ENCODE data around the gene MXRA8. TPM values are rescaled to one million over a fixed set of nuclear protein-coding genes. Genes with fewer than 3 reads are reported as not detected.

MXRA8 gene
- total RNA-seq, 2 experiments from 2014 or later, result 1.6 to 2.9 TPM

DNA sequence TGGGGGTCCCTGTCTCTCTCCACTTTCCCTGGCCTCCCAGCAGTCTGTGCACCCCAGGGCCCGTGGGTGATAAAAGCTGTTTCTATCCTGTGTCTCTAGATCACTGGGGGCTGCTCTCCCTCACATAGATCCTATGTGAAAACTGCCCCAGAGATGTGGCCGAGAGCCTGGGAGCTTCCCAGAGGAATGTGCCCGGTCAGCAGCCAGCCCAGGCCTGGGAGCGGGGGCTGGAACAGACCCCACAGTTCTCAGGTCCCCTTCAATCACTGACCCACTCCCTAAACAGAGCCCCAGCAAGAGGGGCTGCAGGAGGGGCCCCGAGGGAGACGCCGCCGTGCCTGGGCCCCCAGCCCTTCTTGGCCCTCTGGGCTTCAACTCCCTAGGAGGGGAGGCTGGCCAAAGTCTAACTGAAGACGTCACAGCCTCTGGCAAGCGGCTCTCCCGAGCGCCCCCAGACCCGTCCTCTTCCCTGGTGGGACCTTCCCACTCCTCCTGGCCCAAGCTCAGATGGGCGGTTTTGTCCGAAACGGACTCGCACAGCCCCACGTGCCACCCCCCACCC is 403 bp downstream of the MXRA8 start:
- H3K4me3 Mint-ChIP-seq, result no peak overlapping the region
- DNase-seq, result no peak

DNA sequence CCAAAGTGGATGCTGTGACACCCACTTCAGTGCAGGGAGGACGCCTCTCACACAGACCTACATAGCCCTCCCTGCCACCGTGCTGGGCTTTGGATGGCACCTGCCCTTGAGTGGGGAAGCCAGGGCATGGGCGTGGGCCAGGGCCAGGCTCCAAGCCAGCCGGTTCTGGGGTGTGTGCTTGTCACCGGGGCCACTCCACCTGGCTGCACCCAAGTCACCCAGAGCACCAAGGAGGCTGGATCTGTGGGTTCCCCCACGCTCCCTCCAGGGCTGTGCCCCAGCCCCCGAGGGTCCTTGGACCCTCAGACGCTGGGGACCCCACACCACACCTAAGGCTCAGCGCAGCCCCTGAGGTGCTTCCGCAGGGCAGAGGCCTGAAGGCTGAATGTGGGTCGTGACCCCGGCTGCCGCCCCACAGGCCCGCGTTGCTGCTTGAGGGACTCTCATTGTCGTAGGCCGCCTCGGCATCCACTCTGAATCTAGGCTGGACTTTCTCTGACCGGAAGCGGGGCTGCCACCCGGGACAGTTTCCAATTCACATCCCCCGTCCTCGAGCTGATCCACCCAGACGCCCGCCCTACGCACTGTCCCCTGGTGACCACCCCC is 1.5 kb downstream of the MXRA8 start:
- Mint-ChIP-seq H3K27ac (no peak overlapping the region), H3K36me3 (ENCODE audit: low read depth) (no peaks in the 10 kb centered on the region), H3K4me3 (no peak overlapping the region), H3K9me3 (no peaks in the 10 kb centered on the region), H3K4me1 (ENCODE audit: low read depth) (peaks cover 32% of the 10 kb centered on the region), H3K27me3 (peaks cover 47% of the 10 kb centered on the region)
- CTCF ChIA-PET, result no interaction called here
- peaks cover 47% of the 10 kb centered on the region for H3K4me1 ChIP-seq (ENCODE audit: insufficient read depth, low read length)
- H3K36me3 ChIP-seq (ENCODE audit: insufficient read depth, low read length), result no peaks in the 10 kb centered on the region
- H3K9me3 ChIP-seq (ENCODE audit: control insufficient read depth in 1 of 2, insufficient read depth in 1 of 2, low read length in 2 of 2), result peaks cover 0 to 31% of the 10 kb centered on the region in 2 experiments
- no peak overlapping the region for H3K27ac ChIP-seq (ENCODE audit: low read depth in 1 of 2, low read length in 2 of 2)
- intact Hi-C loops (cut with DNase I, micrococcal nuclease), result no loop called here
- POLR2A ChIA-PET, result no interaction called here
- ATAC-seq (ENCODE audit: poor library complexity) (no peak), DNase-seq (no peak)
- no peak overlapping the region for H3K4me3 ChIP-seq (ENCODE audit: low read length)
- TF ChIP-seq, protein P1, sequence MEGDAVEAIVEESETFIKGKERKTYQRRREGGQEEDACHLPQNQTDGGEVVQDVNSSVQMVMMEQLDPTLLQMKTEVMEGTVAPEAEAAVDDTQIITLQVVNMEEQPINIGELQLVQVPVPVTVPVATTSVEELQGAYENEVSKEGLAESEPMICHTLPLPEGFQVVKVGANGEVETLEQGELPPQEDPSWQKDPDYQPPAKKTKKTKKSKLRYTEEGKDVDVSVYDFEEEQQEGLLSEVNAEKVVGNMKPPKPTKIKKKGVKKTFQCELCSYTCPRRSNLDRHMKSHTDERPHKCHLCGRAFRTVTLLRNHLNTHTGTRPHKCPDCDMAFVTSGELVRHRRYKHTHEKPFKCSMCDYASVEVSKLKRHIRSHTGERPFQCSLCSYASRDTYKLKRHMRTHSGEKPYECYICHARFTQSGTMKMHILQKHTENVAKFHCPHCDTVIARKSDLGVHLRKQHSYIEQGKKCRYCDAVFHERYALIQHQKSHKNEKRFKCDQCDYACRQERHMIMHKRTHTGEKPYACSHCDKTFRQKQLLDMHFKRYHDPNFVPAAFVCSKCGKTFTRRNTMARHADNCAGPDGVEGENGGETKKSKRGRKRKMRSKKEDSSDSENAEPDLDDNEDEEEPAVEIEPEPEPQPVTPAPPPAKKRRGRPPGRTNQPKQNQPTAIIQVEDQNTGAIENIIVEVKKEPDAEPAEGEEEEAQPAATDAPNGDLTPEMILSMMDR (IDR thresholded peaks at IDR 0.05), result no peak
- peaks cover 37 to 50% of the 10 kb centered on the region in 2 experiments for H3K27me3 ChIP-seq (ENCODE audit: control insufficient read depth in 1 of 2, insufficient read depth in 2 of 2, low read length in 2 of 2)

More for the DNA sequence above, 403 bp downstream of the MXRA8 start:
- H3K4me3 ChIP-seq (ENCODE audit: low read length), result no peak overlapping the region
- no peaks in the 10 kb centered on the region for H3K36me3 ChIP-seq (ENCODE audit: insufficient read depth, low read length)
- no peak overlapping the region for H3K27ac ChIP-seq (ENCODE audit: low read depth in 1 of 2, low read length in 2 of 2)
- peaks cover 22% of the 10 kb centered on the region for H3K4me1 Mint-ChIP-seq (ENCODE audit: low read depth)
- H3K9me3 ChIP-seq (ENCODE audit: control insufficient read depth in 1 of 2, insufficient read depth in 1 of 2, low read length in 2 of 2), result peaks cover 0 to 28% of the 10 kb centered on the region in 2 experiments
- no peak for ATAC-seq (ENCODE audit: poor library complexity)
- TF ChIP-seq, protein P1 (IDR thresholded peaks at IDR 0.05), result no peak
- intact Hi-C loops (cut with DNase I, micrococcal nuclease), result no loop called here
- ChIA-PET POLR2A (no interaction called here), CTCF (no interaction called here)
- no peak overlapping the region for H3K27ac Mint-ChIP-seq
- peaks cover 34 to 46% of the 10 kb centered on the region in 2 experiments for H3K27me3 ChIP-seq (ENCODE audit: control insufficient read depth in 1 of 2, insufficient read depth in 2 of 2, low read length in 2 of 2)
- H3K36me3 Mint-ChIP-seq (ENCODE audit: low read depth), result no peaks in the 10 kb centered on the region
- peaks cover 36% of the 10 kb centered on the region for H3K27me3 Mint-ChIP-seq
- H3K4me1 ChIP-seq (ENCODE audit: insufficient read depth, low read length), result peaks cover 43% of the 10 kb centered on the region
- H3K9me3 Mint-ChIP-seq, result no peaks in the 10 kb centered on the region

DNA sequence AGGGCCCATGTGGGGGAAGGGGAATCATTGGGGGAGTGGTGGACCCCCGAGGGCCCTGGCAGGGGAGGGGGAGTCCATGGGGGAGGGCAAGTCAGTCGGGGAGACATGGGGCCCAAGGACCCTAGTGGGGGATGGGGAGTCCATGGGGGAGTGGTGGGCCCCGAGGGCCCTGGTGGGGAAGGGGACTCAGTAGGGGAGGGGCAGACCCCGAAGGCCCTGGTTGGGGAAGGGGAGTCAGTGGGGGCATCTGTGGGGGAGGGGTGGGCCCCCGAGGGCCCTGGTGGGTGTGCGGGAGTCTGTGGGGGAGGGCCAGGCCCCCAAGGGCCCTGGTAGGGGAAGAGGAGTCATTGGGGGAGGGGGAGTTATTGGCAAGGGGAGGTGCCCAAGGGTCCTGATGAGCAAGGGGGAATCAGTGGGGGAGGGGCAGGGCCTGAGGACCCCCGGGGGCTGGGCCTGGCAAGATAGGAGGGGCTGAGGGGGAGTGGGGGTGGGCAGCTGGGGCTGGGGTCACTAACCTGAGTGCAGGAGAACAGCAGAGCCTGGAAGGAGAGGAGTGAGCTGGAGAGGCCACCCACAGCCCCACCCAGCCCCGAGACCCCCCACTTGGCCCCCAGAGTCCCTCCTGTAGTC is 2.1 kb downstream of the MXRA8 start:
- H3K36me3 Mint-ChIP-seq (ENCODE audit: low read depth), result no peaks in the 10 kb centered on the region
- TF ChIP-seq, protein P1 (IDR thresholded peaks at IDR 0.05), result no peak
- Histone ChIP-seq H3K36me3 (ENCODE audit: insufficient read depth, low read length) (no peaks in the 10 kb centered on the region), H3K9me3 (ENCODE audit: control insufficient read depth in 1 of 2, insufficient read depth in 1 of 2, low read length in 2 of 2) (peaks cover 0 to 31% of the 10 kb centered on the region in 2 experiments), H3K4me3 (ENCODE audit: low read length) (no peak overlapping the region), H3K27me3 (ENCODE audit: control insufficient read depth in 1 of 2, insufficient read depth in 2 of 2, low read length in 2 of 2) (peaks cover 37 to 50% of the 10 kb centered on the region in 2 experiments), H3K4me1 (ENCODE audit: insufficient read depth, low read length) (peaks cover 54% of the 10 kb centered on the region), H3K27ac (ENCODE audit: low read depth in 1 of 2, low read length in 2 of 2) (no peak overlapping the region)
- intact Hi-C loops (cut with DNase I, micrococcal nuclease), result no loop called here
- no peak for DNase-seq
- no peak overlapping the region for H3K4me3 Mint-ChIP-seq
- peaks cover 47% of the 10 kb centered on the region for H3K27me3 Mint-ChIP-seq
- ChIA-PET CTCF (no interaction called here), POLR2A (interaction anchor here (0.8 to 1.0 kb wide), 2 partner anchors 19 to 51 kb away, joined by 3 read pairs; no protein-coding TSS in a partner anchor)
- no peak for ATAC-seq (ENCODE audit: poor library complexity)
- peaks cover 32% of the 10 kb centered on the region for H3K4me1 Mint-ChIP-seq (ENCODE audit: low read depth)
- no peak overlapping the region for H3K27ac Mint-ChIP-seq
- H3K9me3 Mint-ChIP-seq, result no peaks in the 10 kb centered on the region
